Measurements from ENCODE around the gene INTS3. TPM values are rescaled to one million over a fixed set of nuclear protein-coding genes. Genes with fewer than 3 reads are reported as not detected.

Gene INTS3
- 14.7 to 23.4 TPM (median 23.0 TPM) in 5 replicates for total RNA-seq (2022; extraction: Qiagen RNA extraction)

GRCh38 chr1:153727463-153728304, at the start of gene INTS3:
Gene INTS3 (plus strand): TSS chr1:153728050. CDS start chr1:153728635, 585 bp downstream.

GRCh38 chr1:153678519-153679336, 49.1 kb upstream of the INTS3 start, which contains the start of gene NPR1:
Gene NPR1 (plus strand): TSS chr1:153678688. CDS start chr1:153679109, 421 bp downstream.

GRCh38 chr1:153774780-153775457, 47.1 kb downstream of the INTS3 start, which contains the start of gene SLC27A3:
Gene SLC27A3 (plus strand): TSS chr1:153775407. CDS start chr1:153775498, 91 bp downstream.

Other genes starting within 250 kb of the INTS3 start
- 2,947 to 3,960 TPM (median 3,059 TPM) in 5 replicates for gene S100A6, start 192.1 kb upstream of the INTS3 start, total RNA-seq (2022; extraction: Qiagen RNA extraction)
- gene S100A5, start 187.1 kb upstream of the INTS3 start, total RNA-seq (2022; extraction: Qiagen RNA extraction) = 0.50 to 1.9 TPM (median 0.75 TPM) in 5 replicates
- 1,278 to 1,937 TPM (median 1,356 TPM) in 5 replicates for gene S100A4, start 182.2 kb upstream of the INTS3 start, total RNA-seq (2022; extraction: Qiagen RNA extraction)
- 120 to 134 TPM (median 130 TPM) in 5 replicates for gene S100A3, start 178.8 kb upstream of the INTS3 start, total RNA-seq (2022; extraction: Qiagen RNA extraction)
- gene S100A2, start 162.2 kb upstream of the INTS3 start, total RNA-seq (2022; extraction: Qiagen RNA extraction) = 22.8 to 28.7 TPM (median 26.8 TPM) in 5 replicates
- 467 to 520 TPM (median 496 TPM) in 5 replicates for gene S100A16, start 114.9 kb upstream of the INTS3 start, total RNA-seq (2022; extraction: Qiagen RNA extraction)
- 0.21 to 0.50 TPM (median 0.35 TPM) in 5 replicates for gene S100A14, start 111.7 kb upstream of the INTS3 start, total RNA-seq (2022; extraction: Qiagen RNA extraction)
- 145 to 196 TPM (median 153 TPM) in 5 replicates for gene S100A13, start 100.5 kb upstream of the INTS3 start, total RNA-seq (2022; extraction: Qiagen RNA extraction)
- gene S100A1, start 99.6 kb upstream of the INTS3 start, total RNA-seq (2022; extraction: Qiagen RNA extraction) = 0.44 to 0.87 TPM (median 0.70 TPM) in 5 replicates
- gene CHTOP, start 94.0 kb upstream of the INTS3 start, total RNA-seq (2022; extraction: Qiagen RNA extraction) = 74.8 to 81.8 TPM (median 78.0 TPM) in 5 replicates
- 55.1 to 60.1 TPM (median 56.8 TPM) in 5 replicates for gene SNAPIN, start 69.3 kb upstream of the INTS3 start, total RNA-seq (2022; extraction: Qiagen RNA extraction)
- gene ILF2, start 57.1 kb upstream of the INTS3 start, total RNA-seq (2022; extraction: Qiagen RNA extraction) = 274 to 302 TPM (median 282 TPM) in 5 replicates
- gene NPR1, start 49.4 kb upstream of the INTS3 start, total RNA-seq (2022; extraction: Qiagen RNA extraction) = 1.6 to 3.2 TPM (median 2.3 TPM) in 5 replicates
- gene SLC27A3, start 47.4 kb downstream of the INTS3 start, total RNA-seq (2022; extraction: Qiagen RNA extraction) = 1.1 to 2.0 TPM (median 1.5 TPM) in 5 replicates
- gene GATAD2B, start 194.9 kb downstream of the INTS3 start, total RNA-seq (2022; extraction: Qiagen RNA extraction) = 9.4 to 15.3 TPM (median 13.0 TPM) in 5 replicates
- gene DENND4B, start 218.7 kb downstream of the INTS3 start, total RNA-seq (2022; extraction: Qiagen RNA extraction) = 17.7 to 37.6 TPM (median 30.9 TPM) in 5 replicates
- 28.6 to 41.0 TPM (median 38.1 TPM) in 5 replicates for gene CRTC2, start 230.6 kb downstream of the INTS3 start, total RNA-seq (2022; extraction: Qiagen RNA extraction)
- 151 to 158 TPM (median 154 TPM) in 5 replicates for gene SLC39A1, start 235.5 kb downstream of the INTS3 start, total RNA-seq (2022; extraction: Qiagen RNA extraction)
- 7.8 to 9.0 TPM (median 8.5 TPM) in 5 replicates for gene CREB3L4, start 239.9 kb downstream of the INTS3 start, total RNA-seq (2022; extraction: Qiagen RNA extraction)
- gene JTB, start 249.6 kb downstream of the INTS3 start, total RNA-seq (2022; extraction: Qiagen RNA extraction) = 106 to 145 TPM (median 124 TPM) in 5 replicates